GM19397 (cell line): ENCODE measurements around the gene GRK6.

Source experiments
- ATAC-seq: cut with Tn5 transposase; IDR thresholded peaks from one replicate; pipeline ENCODE4 v1.9.1; 2021; ENCODE audit warnings: mild to moderate bottlenecking, moderate library complexity; ENCODE audit not compliant: unreplicated experiment

The GRK6 gene

DNA sequence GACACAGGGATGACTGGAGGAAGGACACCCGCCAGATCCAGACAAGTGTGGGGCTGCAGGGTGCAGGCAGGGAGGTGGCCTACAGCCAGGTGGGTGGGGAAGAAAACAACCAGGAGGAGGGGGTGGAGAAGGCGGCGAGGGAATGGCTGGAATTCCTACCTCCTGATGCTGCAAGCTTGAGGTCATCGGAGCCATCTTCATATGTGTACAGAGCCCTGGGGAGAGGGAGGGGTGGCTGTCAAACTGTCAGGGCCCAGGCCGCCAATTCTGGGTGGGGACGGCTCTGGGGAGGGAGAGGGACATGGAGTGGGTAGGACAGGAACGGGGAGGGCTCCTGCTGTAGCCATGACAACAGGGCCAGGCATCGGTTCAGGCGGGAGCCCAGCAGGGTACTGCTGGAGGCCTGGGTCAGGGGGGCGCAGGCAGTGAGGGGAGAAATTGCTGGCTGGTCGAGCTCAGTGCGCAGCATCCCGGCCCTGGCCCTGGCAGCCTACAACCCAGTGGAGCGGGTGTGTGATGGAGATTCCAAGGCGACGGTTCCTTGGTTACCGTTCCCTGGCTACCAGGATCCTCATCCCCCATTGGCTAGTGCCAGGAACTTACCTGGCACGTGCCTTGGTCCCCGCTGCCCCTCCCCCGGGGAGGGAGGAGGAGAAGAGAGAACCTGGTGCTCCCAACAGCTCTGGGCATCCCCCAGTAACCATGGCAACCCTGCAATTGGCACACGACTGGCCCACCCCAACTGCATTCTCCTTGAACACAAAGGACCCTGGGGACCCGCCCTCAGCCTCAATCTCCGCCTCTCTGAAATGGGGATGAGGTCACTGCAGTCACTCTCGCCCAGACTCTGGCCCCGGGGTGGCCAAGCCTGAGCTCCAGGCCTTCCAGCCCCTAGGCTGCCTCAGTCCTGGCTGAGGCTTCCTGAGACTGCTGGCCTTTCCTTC lies 42.5 kb downstream of the GRK6 start:
- no peak for ATAC-seq

GRCh38 chr5:177469750-177470525 lies 43.5 kb downstream of the GRK6 start:
- ATAC-seq: no peak

GRCh38 chr5:177470759-177471536 lies 44.5 kb downstream of the GRK6 start:
- no peak for ATAC-seq

DNA sequence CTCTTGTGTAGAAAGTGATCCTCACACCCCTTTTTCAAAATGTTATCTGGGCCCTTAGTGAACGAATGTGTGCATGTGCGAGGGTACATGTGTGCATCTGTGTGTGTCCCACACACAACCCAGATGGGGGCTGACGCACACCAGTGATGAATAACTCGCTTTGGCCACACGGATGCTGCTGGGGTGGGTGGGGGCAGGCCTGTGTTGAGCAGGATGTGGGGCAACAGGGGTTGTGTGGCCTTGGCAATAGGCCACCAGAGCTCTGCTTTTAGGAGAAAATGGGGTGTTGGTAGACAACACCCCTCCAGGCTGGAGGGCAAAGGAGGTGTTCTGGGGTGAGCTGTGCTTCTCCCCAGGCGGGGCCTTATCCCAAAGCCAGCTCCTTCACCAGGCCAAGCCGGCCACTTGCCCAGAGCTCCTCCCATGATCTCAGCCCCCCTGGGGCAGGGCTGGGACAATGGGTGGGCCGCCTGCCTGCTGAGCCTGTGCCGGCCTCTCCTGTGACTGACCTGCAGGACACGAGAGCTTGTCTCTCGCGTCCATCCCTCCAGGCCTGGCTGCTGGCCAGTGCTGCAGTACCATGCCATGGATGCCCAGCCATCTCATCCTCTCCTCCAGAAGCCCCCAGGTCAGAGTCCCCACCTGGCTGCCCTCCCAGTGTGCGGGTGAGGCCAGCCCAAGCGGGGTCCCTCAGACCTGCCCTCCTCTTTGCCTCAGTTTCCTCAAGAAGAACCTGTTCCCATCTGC lies 45.3 kb downstream of the GRK6 start:
- no peak for ATAC-seq

GRCh38 chr5:177472460-177473442 lies 46.3 kb downstream of the GRK6 start:
- ATAC-seq: peak; percentile 41

DNA sequence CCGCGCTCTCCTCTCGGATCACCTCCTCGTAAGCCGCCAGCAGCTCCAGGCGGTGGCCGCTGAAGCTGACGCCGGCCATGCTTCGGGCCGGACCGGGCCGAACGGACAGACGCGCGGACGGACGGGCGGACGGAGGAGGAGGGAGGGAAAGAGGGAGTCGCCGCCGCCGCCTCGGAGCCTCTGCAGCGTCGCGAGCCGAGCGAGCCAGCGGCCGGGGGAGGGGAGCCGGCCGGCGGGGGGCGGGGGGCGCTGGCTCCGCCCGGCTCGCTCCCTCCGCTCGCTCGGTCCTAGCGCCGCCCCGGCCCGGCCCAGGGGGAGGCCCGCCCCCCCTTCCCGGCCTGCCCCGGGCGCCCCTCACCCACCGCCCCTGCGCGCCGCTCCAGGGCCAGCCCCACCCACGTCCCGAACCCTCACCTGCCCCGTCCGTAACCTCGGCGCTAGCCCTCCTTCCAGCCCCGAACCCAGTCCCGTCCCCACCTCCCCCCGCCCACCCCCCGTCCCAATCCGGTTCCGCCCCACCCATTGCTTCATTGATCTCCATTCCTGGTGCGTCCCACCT lies 47.0 kb downstream of the GRK6 start, which contains the start of gene DBN1:
Gene DBN1, minus strand, starts transcription at position 192 of the 559 bp plus-strand sequence. Its CDS starts 113 bp downstream, at position 79.
- ATAC-seq: peak; percentile 45

- no peak for ATAC-seq
These were observed 47.6 kb downstream of the GRK6 start for GRCh38 chr5:177474002-177474476.

- ATAC-seq: no peak
These were observed 48.5 kb downstream of the GRK6 start for GRCh38 chr5:177474846-177475562.

- no peak for ATAC-seq
These were observed 49.3 kb downstream of the GRK6 start for GRCh38 chr5:177475563-177476427.

- no peak for ATAC-seq
These were observed 50.2 kb downstream of the GRK6 start for GRCh38 chr5:177476531-177477233.

DNA sequence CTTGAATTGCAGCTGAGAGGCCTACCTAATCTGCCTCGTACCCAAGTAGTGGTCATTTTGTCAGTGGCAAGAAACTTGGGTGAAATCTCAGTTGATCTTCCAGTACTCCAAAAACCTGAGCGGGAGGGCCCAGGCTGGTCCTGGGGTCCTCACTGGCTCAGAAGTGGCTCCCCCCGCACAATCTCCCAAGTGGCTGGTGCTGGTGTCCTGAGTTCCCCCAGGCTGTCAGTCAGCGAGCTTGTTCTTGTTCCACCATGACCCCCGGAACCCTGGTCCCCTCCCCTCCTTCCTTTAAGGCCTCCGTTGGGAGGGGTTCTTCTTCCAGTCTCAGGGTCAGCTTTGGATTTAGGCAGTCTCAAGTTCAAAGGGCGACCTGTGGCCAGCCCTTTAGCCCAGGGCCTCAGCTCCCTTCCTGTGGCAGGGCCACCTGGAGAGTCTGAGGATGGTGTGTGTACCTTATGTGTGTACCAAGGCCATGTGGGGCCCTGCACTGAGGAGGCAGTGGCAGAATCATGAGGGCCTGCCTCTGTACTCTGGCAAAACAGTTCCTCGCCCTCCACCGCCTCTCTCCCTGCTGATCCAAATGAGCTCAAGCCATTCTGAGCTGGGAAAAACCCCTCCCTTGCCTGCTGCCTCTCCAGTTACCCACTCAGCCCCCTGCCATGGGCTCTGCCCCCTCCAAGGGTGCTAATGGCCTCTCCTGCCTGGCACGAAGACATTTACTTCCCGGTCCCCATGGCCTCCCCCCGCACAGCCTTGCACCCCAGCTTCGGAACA lies 51.4 kb downstream of the GRK6 start:
- ATAC-seq: no peak

DNA sequence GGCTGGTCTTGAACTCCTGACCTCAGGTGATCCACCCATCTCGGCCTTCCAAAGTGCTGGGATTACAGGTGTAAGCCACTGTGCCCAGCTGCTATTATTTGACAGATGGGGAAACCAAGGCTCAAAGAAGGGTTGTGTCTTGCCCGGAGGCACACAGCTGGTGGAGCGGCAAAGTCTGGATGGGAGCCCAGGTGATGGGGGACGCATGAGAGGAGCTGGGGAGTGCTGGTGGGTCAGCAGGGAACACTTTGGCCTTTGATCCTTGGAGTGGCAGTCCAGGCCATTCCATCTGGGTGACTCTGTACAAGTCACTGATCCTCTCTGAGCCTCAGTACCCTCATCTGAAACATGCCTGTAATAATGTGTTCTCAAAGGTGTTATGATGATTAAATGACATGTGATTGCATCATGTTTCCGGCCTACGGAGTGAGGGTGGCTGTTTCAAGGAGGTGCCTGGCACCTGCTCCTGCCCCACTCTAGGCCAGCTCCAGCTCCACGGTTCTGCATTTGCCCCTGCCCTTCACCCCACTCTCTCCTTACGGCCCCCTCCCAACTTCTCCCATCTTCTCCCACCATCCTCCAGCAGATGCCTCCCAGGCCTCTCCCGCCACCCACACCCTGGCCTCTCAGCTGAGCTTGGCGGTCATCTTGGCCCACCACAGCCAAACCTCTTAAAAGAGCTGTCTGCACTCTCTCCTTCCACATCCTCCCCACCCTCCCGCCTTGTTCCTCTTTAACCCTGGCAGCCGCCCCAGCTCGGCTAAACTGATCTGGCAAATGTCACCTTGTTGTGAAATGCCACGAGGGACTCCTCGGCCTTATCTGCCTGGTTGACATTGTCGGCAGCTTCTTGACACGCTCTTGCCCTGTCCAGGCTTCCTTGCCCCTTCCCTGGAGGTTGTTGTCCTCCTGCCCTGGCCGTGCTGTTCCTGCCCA lies 52.5 kb downstream of the GRK6 start:
- no peak for ATAC-seq

GRCh38 chr5:177479774-177480173 lies 53.3 kb downstream of the GRK6 start:
- no peak for ATAC-seq

DNA sequence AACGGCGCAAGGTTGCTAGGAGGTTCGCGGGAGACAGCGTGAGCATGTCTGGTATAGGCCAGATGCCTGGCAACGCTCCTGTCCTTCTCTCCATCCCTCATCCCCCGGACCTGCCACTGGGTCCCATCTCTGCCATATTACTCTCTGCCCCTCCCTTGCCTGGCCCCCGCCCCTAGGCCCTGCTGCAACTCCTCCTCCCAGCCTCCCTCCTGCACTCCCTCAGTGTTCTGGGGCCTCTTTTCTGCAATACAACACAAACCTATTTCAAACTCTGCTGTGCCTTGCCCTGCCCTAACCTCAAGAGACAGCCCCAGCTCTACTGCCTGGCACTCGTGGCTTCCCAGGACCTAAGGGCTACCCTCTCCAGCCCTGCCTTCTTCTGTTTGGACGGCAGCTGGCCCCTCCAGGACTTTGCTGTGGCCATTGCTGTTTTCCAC lies 55.9 kb downstream of the GRK6 start:
- no peak for ATAC-seq

GRCh38 chr5:177483042-177483441 lies 56.6 kb downstream of the GRK6 start:
- ATAC-seq: no peak
